GM18873 (cell line): ENCODE measurements around the gene CBX7.

Experiments used
- ATAC-seq: cut with Tn5 transposase; IDR thresholded peaks from one replicate; pipeline ENCODE4 v1.9.1; 2021; ENCODE audit warnings: mild to moderate bottlenecking, moderate library complexity, moderate number of reproducible peaks; ENCODE audit not compliant: unreplicated experiment, low FRiP score

CBX7 gene

DNA sequence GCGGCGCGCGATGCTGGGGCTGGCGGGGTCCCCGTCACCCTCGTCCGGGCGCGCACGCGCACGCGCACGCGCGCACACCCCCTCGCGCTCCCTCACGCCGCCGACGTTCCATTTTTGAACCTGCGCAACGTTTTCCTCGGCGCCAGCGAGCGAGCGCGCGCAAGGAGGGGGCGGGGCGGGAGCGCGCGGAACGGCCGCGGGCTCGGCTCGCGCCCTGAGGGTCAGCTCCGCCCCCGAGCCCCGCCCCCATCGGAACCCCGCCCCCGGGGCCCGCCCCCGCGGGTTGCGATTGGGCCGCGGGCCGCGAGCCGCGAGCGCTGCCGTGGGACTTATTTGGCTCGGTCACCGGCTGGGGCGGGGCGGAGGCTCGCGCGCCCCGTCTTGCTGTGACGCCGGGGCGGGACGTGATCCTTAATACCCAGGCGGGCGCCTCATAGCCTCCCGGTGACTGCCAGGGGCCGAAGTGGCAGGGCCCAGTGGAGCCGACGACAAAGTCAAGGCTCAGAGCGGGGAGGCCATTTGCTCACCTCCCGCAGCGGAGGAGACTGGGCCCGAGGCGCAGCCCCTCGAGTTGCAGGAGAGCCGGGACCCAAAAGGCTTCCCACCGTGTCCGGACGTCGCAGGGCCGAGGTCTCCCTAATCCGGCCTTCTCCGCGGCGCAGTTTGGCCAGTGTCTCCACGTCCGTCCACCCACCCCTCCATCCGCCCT is at the start of gene CBX7:
CBX7 (minus strand) TSS at position 170 of the 709 bp plus-strand sequence. CDS start 236 bp downstream, outside the sequence.
- peak; percentile 57 for ATAC-seq

DNA sequence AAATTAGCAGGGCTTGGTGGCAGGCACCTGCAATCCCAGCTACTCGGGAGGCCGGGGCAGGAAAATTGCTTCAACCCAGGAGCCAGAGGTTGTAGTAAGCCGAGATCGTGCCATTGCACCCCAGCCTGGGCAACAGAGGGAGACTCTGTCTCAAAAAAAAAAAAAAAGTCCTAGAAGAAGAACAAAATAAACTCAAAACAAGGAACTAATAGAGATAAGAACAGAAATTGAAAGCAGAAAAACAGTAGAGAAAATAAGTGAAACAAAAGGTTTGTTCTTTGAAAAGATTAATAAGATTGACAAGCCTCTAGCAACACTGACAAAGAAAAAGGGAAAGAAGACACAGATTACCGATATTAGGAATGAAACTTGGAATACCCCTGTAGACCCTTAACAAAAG is 45.1 kb upstream of the CBX7 start:
- no peak for ATAC-seq

DNA sequence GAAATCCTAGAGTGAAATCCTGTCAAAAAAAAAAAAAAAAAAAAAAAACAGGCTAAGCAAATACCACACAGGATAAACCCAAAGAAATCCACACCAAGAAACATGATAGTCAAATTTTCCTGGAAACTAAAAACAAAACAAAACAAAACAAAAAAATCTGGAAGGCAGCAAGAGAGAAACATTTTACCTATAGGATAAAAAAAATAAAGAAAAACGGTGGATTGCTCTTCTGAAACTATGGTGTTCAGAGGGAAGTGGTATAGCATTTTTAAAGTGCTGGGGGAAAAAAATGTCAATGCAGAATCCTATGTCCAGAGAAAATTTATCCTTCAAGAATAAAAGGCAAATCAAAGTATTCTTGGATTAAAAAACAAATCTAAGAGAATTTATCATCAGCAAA is 41.6 kb upstream of the CBX7 start:
- ATAC-seq, result no peak

DNA sequence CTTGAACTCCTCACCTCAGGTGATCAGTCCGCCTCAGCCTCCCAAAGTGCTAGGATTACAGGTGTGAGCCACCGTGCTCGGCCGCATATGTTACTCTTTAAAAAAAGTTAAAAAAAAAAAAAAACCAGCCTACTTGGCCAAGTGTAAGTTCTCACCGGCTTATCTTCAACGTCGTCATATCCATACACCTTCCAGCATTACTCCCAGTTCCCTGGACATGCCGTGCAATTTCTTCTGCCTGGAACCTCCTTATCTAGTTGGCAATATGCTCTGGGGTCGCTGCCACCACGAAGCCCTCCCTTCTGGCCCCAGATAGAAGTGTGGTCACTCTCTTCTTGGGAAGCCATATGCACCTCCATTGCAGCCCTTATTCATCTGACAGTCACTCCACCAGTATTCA is 36.3 kb upstream of the CBX7 start:
- no peak for ATAC-seq

DNA sequence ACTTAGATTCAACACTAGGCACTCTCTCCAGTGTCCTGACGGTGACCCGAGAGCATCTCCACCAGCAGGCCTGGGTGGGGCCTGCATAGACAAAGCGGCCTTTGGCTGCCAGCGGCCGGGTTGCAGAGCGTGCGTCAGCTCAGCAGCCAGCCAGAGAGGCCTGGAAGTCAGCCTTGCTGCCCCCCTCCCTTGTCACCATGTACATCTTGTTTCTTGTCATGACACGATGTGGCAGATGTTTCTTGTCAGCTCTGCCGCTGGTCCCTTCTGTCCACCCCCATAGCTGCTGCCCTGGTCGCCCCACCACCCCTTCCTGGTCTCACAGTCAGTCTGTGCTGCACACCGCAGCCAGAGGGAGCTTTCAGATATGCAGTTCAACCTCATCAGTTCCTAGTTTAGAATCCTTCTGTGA is 33.1 kb upstream of the CBX7 start:
- no peak for ATAC-seq

DNA sequence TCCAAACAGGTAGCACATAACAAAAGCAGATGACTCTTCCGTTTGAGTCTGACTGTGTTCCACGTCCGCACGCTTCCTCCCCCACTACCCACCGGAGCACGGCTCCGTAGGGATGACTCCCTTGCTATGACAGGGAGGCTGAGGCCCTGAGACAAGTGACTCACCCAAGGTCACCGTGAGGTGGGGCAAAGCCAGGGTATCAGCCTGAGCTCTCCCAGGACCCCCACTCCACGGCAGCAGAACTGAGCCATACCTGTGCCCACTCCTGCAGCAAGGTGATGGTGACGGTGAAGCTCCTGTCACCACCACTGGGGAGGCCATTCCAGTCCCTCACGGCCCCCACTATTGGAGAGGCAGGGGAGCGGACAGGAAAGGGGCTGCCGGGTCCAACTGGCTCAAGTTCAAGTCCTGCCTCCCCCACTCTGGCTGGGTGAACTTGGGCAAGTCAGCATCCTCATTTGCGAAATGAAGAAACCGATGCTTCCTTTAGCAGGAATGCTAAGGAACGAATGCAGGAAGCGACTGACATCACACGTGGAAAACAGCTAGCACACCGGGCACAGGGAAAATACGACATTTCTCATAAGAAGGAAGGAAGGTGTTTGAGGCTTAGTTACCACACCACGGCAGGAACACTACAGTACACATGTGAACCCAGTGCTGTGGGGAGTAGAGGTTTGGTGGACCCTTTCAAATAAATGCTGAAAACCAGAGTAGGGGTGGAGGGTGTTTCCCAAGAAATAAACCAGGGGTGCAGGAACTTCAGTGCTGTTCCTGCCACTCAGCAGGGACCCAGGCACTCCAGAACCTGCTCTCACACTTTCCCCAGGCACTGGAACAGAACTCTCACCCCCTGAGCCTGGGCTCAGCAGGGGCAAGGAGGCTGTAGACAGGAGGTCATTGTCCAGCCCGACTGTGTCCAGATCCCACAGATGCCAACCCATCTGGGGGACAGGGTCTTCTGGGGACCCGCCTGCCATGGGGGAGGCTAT is 32.4 kb upstream of the CBX7 start:
- no peak for ATAC-seq

DNA sequence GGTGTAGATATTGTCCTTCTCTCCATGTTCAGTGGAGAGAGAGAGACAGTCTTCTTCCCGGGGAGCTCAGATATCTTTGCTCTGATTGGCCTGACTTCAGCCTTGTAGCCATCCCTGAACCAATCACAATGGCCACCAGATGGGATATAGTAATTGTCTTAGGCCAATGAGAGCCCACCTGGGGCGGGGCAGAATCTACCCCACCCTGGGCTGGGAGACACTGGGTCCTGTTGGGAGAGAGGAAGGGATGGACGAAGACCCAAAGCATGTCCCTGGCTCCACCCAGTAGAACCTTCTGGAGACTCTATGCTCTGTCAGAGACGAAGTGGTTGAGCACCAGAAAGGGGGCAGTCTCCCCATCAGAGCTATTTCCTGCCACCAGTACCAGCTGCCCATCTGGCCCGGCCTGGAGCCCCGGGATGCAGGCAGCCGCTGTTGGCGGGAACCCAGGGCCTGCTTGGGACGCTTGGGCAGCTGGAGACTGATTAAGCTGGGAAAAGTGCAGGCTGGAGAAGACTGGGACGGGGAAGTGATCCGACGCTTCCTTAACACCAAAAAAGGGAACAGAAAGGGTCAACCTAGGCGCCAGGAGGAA is 31.6 kb upstream of the CBX7 start:
- ATAC-seq, result no peak

DNA sequence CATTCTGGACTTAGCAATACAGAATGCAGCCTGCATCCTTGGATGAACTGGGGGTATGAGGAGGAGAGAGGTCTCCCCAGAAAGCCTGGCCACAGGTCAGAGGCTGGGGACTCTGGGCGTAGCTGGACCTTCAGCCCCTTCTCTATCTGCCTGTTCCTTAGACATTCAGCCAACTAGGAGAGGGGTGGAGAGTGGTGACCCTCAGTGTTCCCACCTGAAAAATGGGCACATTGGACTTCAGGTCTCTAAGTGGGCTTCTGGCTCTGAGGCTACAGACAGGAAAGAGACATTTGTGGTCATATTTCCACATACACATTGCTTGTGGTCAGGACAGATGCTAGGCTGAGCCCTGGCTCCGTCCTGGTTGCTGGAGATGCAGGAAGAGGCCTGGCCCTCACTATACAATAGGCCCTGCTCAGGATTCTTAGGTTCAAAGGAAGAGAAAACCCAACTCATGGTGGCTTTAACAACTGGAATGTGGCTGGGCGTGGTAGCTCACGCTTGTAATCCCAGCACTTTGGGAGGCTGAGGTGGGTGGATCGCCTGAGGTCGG is 30.1 kb upstream of the CBX7 start:
- no peak for ATAC-seq

DNA sequence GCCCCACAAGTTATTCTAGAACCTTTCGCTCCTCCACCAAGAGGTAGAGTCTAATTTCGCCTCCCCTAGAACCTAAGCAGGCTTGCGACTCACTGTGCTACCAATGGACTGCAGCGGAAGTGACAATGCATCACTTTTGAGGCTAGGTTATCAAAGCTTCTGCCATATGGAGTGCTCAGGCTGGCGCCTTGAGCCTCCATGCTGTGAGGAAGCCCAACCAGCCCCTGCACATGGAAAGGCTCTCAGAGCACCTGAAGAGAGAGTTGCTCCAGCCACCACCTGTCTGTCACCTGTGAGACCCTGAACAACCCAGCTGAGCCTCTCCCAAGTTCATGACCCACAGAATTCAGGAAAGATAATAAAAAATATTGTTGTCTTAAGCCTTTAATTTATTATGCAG is 29.3 kb upstream of the CBX7 start:
- no peak for ATAC-seq

DNA sequence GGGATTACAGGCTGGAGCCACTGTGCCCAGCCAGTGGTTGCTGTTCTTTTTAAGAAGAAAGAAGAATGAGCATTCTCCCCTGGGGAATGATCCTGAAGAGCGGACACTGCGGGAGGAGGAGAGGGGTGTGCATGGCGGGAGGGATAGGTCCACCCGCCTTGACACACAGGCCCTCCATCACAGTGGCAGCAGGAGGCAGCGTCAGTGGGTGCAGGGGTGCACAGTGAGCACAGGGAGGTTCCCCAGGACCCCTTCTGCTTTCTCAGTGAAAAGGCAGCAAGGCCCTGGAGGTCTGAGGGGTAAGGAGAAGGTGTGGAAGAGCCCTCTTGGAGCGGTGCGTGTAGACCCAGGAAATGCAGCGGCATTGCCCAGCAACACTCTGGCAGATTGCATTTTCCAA is 28.9 kb upstream of the CBX7 start:
- ATAC-seq, result no peak

DNA sequence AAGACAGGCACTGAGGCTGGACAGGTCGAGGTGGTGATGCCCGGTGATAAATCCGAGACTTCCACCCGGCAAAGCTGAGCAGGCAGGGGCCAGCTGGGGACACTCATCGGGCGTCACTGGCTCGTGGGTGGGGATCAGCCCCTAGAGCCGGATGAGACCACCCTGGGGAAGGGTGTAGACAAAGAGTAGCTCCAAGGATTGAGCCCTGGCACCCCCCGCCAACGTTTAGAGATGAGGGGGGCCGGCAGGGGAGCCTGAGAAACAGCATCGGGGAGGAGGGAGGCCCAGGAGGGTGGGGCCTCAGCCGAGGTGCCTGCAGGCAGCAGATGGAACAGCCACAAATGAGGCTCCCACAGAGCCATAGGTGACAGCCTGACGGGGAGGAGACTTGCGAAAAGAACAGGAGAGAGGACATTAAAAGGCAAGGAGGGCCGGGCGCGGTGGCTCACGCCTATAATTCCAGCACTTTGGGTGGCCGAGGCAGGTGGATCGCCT is 27.4 kb upstream of the CBX7 start:
- ATAC-seq, result no peak

DNA sequence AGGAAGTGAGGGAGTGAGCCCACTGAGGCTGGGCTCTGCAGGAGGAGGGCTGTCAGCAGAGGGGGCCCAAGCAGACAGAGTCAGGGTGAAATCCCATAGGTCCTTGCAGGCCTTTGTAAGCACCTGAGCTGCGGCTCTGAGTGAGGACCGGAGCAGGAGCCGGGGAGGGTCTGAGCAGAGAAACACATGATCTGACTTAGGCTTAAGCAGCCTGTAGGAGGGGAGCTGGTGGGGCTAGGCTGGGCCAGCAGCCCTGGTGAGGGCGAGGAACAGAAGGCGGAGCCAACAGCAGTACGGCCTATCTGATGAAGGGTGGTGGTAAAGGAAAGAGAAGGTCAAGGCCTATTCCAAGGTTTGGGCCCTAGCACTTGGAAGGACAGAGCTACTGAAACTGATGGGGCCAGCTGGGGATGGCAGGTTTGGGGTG is 26.9 kb upstream of the CBX7 start:
- ATAC-seq, result no peak

DNA sequence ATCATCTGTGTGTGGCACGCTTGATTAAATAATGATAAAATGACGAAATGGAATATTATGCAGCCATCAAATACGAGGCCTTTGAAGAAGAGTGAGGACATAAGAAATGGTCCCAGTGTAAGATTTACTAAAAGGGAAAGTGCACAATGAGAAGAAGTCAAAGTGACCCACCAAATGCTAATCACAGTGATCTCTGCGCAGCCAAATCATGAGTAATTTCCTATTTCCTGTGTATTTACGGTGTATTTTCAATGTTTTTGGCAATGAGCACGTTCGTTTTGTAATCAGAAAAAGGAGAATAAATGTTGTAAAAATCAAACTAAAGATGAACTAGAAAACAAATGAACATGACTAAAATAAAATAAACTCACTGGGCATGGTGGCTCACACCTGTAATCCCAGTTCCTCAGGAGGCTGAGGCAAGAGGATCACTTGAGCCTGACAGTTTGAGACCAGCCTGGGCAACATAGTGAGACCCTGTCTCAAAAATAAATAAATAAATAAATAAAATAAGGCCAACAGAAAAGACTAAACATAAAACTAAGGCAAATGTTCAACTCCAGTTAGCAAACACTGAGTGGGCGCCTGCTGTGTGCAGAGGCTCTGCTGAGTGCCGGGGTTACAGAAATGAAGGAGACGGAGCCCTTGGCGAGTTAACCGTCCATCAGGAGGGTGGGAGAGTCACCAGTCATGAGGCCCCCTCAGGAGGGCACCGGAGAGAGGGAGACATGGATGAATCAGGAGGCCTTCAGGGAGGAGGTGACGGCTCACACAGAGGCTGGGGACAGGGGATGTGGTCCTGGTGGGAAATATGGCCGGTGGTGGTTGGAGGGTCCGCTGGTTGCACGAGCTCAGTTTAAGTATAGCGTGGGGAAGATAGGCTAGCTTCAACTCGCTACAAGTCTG is 26.0 kb upstream of the CBX7 start:
- ATAC-seq, result no peak

DNA sequence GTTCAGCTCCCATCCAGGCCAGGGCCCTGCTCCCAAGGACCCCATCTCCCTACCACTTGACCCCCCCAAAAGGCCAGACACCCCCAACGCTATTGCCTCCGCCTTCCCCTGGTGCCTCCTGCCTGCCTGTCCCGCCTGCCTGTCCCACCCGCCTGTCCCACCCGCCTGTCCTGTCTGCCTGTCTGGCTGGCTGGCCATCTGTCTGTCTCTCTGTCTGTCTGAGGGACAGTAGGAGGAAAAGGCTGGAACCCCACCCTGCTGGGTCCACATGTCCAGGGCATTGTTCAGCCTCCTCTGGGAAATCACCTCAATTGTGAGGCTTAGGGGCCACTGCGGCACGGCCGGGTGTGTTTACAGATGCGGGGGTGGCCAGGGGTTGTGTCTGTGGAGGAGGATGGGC is 25.3 kb upstream of the CBX7 start:
- ATAC-seq, result no peak

DNA sequence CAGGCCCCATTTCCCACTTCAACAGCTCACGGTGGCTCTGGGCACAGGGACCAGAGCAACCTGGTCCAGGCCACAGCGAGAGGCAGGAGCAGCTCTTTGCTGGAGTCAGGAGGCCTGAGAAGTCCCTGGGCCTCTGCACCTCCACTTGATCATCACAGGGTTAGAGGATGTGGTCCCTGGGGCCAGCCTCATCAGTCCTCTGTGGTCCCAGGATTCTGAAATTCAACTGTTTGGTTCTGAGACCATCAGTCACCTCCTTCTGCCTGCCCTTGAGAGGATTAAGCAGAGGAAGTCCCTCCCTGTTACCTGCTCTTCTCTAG is 24.9 kb upstream of the CBX7 start:
- ATAC-seq, result no peak

DNA sequence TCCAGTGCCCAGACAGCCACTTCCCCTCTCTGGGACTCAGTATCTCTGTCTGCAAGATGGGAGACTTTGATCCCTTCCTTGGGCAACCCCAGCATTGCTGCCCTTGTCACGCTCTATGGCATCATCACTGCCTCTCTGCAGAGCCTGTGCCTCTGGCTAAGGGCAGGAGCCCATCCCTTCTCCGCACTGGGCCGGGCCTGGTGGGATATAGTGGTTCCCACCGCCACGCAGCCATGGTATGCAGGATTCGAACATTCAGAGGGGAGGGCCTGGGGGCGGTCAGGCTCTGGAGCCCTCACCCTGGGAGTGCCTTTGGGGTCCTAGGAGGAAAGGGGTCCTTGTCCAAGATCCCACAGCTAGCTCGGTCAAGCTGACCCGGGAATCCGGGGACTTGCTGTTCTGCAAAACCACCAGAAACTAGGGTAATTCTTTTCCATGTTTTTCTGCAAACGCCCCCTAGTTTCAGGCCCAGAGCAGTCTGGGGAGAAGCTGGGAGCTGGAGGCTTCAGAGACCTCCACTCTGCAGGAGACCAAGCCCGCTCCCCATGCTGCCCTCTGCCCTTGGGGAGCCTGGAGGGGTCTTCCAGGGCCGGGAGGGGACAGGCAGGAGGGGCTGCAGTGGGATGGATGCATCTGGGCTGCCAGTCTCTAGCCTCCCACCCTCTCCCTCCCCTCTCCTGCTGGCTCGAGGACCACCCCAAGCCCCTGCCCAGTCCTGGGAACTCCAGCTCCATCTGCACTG is 24.4 kb upstream of the CBX7 start:
- no peak for ATAC-seq

DNA sequence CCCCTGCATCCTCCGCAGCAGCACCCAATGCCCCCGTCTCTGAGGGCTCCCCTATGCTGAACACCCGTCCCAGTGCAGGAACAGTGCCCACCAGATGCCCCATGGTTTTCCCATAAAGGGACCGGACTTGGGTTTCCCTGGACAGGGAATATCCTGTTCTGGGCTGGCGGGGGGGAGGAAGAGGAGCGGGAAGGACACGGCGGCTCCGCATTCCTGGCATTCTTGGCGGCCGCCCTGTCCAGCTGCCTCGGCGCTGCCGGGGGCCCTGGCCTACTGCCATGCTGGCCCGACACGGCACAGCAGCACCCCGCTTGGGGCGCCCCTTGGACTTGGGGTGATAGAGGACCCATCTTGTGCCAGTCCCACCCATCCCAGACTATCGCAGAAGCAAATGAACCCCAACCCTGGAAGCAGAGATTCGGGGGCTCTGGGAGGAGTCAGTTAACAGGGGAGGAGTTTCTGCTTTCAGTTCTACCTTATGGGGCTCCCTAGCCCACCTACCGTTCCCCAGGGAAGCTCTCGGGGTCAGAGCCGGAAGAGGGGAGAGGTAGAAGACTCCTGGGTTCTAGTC is 23.7 kb upstream of the CBX7 start:
- ATAC-seq, result no peak

DNA sequence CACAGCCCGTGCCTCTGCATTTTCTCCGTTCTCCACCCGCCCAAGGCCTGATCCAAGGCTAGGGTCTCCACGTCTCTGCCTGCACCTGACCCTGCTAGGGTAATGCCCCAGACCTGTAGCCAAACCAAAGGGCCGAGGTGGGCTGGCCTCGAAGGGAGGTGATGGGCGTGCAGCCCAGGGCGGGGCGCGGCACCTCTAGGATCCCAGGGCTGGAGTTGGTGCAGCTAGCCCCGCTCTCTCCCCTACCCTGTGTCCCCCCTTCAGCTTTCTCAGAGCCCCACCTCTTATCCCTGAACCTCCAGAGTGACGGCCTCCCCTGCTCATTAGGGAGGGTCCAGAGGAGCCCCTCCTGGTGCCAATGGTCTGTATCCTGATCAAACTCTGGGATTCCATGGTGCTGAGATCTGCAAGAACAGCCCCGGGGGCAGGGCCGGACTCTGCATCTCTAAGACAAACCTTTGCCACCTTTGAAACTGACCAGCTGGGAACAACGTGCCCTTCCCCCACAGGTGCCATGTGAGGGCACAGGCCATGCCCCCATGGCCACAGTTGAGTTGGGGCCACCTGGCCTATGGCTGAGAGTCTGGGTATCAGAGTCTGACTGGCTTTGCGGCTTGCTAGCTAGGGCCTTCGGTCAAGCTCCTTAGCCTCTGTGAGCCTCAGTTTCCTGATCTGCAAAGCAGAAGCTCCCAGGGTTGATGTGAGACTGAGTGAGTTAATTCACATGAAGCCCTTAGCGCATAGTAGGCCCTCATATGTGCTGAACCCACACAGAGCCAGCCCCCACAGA is 23.1 kb upstream of the CBX7 start:
- no peak for ATAC-seq
